ENCODE data around the gene SGTA.

GRCh38 chr19:2717638-2718541 lies 65.2 kb downstream of the SGTA start:
- TF ChIP-seq POLR2A (IDR thresholded peaks at IDR 0.05; ENCODE audit: insufficient read depth in 1 of 2, low read depth in 2 of 2, low read length in 2 of 2), result no peak
- TF ChIP-seq PATZ1 (CRISPR knock-in tag; IDR thresholded peaks at IDR 0.05), result no peak
- no peak for TF ChIP-seq ZMYM4 (CRISPR knock-in tag; IDR thresholded peaks at IDR 0.05)
- TF ChIP-seq BRCA1 (CRISPR knock-in tag; IDR thresholded peaks at IDR 0.05), result no peak
- no peak for TF ChIP-seq SMAD1 (CRISPR knock-in tag; IDR thresholded peaks at IDR 0.05; ENCODE audit: borderline replicate concordance, low read depth)
- no peak for TF ChIP-seq SRF (IDR thresholded peaks at IDR 0.05; ENCODE audit: low read depth, low read length)
- TF ChIP-seq ZXDC (CRISPR knock-in tag; IDR thresholded peaks at IDR 0.05), result no peak

All from HepG2 (cell line).